Measurements from ENCODE around the gene FRS3.

DNA sequence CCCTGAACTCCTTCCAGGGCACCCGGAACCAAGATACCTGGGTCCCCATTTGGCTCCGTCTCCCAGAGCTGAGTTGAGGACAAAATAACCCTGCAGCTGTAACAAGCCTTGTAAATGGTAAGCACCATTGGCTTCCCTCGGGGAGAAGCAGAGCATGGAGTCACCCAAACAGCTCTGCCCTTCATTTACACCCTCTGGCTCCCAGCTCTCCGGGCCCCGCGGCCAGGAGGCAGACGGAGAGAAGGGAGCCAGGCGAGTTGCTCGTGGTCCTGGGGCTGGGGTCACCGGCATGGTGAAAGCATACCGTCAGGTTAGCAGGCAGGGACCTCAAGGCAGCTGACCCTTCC is 46.4 kb downstream of the FRS3 start:
- TF ChIP-seq POLR2AphosphoS5 (IDR thresholded peaks at IDR 0.05) (no peak), POLR2A (IDR thresholded peaks at IDR 0.05) (no peak)
